GM20000 (cell line): Measurements from ENCODE around the gene PXT1.

Experiments used
- DNase-seq: peaks from one replicate; pipeline ENCODE4 v3.0.0; 2012; ENCODE audit warnings: low spot score
- TF ChIP-seq, protein P1 (sequence below): IDR thresholded peaks from 2 replicates; pipeline ENCODE4 v1.5.1; 2012; ENCODE audit warnings: mild to moderate bottlenecking, control low read depth; ENCODE audit errors: extremely low read depth, missing control alignments

The PXT1 gene

DNA sequence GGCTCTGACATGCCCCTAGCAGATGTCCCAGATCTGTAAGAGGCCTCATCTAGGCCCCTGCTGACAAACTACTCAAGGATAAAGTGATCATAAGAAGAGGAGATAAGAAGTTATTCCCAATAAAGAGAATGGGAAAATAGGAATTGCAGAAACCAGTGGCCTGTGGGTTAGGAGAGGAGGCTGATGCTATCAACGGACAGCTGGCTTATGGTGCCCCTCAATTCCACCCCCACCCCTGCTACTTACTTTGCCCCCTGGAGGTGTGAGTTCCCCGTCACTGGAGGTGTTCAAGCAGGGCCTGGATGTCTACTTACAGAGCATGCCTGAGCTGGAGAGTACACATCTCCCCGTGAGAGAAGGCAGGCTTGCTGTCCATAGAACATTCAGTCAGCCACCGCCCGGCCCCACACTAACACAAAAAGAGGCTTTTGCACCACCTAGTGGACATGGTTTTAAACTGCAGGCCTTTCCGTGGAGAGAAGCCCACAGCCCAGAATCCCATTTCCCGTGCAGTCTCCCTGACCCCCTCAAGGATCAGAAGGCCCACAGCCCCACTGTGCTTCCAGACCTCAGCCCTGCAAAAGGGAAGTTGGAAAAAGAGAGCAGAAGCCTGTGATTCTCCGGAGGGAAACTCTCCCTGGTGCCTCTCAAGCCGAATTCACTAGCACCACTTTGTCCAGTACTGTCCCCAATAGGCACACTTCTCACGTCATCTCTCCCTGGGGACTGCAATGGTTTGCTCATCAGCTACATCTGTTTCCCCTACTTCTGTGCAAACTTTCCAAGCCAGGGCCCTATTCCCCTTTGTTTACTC, 82.2 kb downstream of the PXT1 start:
- DNase-seq, result peak; percentile 83
- TF ChIP-seq, protein P1, sequence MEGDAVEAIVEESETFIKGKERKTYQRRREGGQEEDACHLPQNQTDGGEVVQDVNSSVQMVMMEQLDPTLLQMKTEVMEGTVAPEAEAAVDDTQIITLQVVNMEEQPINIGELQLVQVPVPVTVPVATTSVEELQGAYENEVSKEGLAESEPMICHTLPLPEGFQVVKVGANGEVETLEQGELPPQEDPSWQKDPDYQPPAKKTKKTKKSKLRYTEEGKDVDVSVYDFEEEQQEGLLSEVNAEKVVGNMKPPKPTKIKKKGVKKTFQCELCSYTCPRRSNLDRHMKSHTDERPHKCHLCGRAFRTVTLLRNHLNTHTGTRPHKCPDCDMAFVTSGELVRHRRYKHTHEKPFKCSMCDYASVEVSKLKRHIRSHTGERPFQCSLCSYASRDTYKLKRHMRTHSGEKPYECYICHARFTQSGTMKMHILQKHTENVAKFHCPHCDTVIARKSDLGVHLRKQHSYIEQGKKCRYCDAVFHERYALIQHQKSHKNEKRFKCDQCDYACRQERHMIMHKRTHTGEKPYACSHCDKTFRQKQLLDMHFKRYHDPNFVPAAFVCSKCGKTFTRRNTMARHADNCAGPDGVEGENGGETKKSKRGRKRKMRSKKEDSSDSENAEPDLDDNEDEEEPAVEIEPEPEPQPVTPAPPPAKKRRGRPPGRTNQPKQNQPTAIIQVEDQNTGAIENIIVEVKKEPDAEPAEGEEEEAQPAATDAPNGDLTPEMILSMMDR, result peak; percentile 52

DNA sequence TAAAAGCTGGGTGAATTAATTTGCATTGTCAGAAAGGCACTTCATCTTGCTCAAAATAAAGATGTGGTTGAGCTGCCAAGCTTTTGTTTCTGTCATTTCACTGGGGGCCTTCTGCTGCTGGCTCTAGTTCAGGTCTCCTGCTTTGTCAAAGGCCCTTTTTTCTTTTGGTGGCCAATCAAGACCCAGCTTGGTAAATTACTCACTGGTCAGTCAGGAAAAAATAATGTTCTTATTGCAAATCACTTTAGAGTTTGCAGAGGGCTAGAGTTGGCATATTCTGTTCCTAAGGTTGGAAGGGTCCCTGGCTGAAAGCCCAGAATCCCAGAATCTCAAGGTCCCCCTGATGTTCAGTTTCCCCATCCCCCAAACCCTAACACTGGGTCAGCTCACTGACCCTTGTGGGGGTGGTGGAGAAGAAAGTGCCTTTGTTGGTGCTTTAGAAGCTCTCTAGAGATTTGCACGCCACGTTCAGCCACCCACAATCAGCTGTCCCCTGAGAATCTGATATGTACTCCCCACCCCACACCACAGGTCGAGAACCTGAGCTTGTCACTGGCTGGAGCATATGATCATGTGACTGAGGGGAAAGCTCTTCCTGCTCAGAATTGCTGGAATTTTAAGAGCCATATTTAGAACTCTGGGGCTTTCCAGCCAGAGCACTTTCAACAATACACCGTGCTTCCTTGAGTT, 84.3 kb downstream of the PXT1 start:
- TF ChIP-seq, protein P1, result no peak
- DNase-seq, result peak; percentile 54

DNA sequence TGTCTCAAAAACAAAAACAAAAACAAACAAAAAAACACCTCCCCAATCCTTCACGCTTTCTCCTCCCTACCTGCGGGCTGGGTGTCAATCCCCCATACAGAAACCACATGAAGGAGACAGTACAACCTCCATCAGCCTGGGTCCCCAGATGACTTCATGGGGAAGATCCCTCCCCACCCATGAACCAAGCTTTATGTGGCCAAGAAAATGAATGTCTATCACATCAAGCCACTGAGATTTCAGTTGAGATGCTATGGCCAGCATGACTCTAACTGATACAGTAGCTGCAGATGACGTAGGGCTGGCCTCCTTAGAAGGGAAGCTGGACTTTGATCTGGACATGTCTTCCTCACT, 84.8 kb downstream of the PXT1 start:
- peak; percentile 58 for DNase-seq
- TF ChIP-seq, protein P1, result no peak

DNA sequence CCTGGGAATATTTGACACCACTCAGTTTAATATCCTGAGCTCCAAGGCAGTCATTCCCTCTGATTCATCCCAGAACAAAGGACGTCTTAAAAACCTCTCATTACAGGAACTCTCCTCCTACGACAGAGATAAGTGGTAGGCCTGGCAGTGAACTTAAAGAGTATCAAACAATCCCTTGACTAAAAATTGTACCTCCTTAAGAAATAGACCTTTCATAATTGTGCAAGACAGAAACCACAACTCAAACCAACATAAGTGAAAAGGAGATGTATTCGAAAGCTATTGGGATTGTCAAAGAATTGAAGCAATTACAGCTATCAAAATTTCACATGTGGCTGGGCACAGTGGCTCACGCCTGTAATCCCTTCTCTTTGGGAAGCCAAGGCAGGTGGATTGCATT, 86.8 kb downstream of the PXT1 start:
- TF ChIP-seq, protein P1, result no peak
- DNase-seq, result no peak

DNA sequence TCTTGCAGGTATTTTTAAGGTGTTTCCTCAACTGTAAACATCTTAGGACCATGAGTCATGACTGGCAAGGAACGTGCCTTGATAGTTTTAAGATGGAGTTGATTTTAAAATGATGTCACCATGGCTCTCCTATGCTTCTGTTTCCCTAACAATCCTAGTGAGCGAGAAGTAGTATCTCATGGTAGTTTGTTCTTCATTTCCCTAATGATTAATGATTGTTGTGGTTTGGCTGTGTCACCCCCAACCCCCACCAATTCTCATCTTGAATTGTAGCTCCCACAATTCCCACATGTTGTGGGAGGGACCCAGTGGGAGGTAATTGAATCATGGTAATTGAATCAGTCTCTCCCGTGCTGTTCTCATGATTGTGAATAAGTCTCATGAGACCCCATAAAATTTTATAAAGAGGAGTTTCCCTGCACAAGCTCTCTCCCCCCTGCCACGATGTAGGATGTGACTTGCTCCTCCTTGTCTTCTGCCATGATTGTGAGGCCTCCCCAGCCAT, 89.2 kb downstream of the PXT1 start:
- TF ChIP-seq, protein P1, result no peak
- no peak for DNase-seq

DNA sequence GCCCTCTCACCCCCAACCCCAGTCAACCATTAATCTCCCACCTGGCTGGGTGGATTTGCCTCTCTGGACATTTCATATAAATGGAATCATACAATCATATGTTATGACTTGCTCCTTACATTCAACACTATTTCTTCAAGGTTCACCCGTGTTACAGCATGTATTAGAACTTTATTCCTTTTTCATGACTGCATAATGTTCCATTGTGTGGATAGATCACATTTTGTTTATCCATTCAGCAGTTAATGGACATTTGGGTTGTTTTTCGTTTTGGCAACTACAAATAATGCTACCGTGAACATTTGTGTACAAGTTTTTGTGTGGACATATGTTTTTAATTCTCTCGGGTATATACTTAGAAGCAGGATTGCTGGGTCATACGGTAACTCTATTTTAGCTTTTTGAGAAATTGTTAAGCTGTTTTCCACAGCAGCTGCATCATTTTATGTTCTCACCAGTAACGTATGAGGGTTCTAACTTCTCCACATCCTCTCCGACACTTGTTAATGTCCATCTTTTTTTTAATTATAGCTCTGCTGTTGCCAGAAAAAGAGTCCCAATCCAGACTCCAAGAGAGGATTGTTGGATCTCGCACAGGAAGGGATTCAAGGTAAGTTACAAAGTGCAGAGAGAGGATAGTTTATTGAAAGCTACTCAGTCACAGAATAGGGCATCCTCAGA, 90.0 kb downstream of the PXT1 start:
- TF ChIP-seq, protein P1, result no peak
- DNase-seq, result no peak
